Islet of Langerhans (tissue), 1 donor: Measurements from ENCODE around the gene DAB1.
A peak's percentile ranks its signal among the peaks of the same experiment; 100 is the strongest.

Experiments used
- FAIRE-seq: peaks from one replicate; lab custom pipeline; 2011; peaks lifted over from hg19 to GRCh38; lab: Jason Lieb, UNC

Gene DAB1

DNA sequence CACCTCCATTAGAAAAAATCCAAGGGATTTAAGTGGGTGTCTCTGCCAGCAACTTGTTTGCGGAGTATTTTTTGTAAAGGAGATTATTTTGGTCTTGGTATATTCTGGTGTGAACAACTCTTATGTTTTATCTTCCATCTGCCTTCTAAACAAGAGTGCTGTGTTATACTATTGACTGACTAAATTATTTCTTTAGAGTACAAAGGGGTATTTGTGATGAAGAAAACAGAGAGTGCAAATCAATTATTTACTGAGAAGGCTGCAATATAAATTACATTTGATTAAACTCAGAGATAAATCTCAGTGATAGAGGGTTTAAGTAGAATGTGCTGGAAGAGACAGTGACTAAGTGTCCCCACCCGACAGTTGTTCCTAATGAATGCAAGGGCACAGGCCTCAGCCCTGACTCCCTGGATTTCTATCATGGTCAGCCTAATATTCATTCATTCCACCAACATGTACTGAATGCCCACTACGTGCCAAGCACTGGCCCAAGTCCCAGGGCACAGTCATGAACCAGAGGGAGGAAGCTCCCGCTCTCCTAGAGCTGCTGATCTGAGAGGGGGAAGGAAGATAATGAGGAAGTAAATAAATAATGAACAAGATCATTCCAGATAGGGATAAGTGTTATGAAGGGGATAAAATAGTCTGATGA is 261.1 kb downstream of the DAB1 start:
- FAIRE-seq, result no peak

DNA sequence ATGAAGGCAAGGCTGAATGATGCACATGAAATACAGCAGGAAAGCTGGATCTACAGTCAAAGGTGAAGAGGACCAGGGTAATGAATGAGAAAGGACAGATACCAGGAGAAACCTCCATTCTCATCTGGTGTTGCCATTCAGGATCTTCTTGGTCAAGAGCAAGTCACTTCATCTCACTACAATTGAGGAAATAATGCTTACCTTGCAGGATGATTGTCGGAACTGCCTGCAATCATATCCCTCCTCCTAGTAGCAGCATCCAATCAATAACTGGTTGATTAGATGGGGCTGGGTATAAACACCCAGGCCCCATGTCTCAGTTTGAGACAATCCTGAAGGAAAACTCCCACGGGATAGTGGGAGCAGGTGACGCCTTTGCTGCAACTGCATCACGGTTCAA is 263.3 kb downstream of the DAB1 start:
- FAIRE-seq, result no peak

DNA sequence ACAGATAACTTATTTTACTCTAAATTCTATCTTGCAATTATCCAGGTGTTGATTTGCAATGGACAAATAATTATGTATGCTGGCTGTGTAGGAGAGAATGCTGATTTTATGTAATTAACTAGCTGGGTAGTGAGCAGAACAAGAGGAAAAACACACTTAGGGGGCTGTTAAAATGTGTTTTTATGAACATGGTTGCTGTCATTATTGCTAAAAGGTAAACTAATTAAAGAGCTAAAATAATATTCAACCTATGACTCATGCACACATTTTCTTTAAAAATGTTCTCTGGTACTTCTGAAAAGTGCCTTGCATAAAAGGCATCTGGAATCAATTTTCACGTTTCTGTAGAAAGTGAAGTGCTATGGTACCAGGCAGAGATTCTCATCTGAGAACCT is 265.3 kb downstream of the DAB1 start:
- peak; percentile 77 for FAIRE-seq

DNA sequence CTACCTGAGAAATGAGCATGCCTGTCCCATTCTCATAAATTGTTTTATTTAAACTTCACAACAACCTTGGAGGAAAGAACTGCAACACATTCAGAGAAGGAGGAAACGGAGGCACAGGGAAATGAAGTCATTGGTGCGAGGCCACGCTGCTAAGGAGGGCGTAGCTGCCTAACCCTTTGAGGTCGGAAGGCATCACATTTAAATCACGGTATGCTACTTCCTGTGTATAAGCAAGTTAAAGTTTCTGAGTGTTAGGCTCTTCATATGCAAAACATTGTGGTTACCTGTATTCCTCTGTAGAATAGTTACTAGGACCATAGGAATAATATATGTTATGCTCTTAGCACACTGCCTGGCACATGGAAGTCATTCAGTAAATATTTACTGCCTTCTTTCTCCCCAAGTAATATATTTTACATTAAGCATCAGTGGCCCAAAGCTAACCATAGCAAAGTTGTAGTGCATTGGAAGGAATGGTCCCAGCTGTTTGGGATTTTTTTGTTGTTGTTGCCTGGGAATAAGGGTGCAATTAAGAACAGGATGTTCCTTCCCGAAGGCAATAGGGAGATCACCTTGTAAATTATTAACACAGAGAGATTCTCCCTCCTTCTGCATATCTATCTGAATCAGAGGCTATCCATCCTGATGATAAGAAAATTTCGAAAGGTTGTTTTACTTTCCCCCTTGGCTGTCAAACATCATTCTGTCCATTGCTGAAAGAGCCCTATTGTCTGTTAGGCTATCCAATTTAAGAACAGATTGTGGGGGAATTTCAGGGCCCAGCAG is 265.8 kb downstream of the DAB1 start:
- FAIRE-seq, result no peak

GRCh38 chr1:57156907-57157306 is 267.0 kb downstream of the DAB1 start:
- FAIRE-seq, result no peak

DNA sequence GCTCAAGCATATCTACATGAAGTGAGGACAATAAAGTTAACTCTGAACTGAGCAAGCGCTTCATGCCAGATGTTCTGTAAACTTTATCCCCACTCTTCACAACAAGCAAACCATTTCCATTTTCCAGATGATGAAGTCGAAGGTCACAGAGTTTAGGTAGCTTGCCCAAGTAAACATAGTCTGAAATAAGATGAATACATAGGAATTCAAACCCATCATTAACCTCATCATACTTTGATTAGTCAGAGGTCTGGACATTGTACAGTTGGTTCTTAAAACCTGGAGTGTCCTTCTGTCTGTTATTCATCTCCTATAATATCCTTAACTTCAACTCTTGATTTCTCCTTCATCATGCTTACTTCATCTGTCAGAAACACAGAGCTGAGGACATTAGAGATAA is 277.8 kb downstream of the DAB1 start:
- FAIRE-seq, result no peak

DNA sequence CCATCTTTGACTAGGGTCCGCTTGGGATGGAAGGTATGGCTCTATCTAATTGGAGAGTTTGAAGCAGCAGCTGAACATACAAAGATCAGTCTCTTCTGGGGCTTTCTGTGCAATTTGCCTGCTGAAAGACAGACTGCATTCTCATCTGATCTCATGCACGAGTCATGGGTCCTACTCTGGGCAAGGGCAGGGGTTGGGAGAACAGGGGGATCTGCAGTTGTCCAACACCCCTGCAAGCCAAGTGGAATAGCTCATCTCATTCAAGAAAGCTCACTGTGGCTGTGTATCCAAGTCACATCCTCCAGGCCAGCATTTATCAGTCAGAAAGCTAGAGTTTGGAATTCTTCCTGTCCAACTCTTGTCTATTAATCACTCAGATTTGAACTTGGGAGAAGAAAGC is 280.9 kb downstream of the DAB1 start:
- no peak for FAIRE-seq

DNA sequence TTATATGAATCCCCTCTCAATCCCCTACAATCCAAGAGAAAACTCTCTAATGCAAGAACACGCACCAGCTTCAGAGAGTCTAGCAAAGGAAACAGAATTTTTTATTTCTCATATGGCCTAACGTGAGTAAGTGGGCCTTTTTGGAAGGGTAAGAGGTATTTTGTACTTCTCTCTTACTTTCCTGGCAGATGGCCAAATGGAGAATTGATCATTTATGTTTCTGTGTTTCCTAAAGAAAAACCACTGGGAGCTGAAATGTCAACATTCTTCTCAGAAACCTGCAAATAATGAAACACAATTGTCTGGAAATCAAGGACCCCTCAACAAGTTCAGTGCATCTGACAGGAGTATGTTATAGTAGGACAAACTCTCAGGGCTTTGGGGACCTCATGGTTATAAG is 281.7 kb downstream of the DAB1 start:
- FAIRE-seq, result no peak

GRCh38 chr1:57138432-57139078 is 285.3 kb downstream of the DAB1 start:
- FAIRE-seq, result no peak

GRCh38 chr1:57137980-57138379 is 285.9 kb downstream of the DAB1 start:
- FAIRE-seq, result no peak

- no peak for FAIRE-seq
Measured at GRCh38 chr1:57134803-57135202, 289.1 kb downstream of the DAB1 start.

DNA sequence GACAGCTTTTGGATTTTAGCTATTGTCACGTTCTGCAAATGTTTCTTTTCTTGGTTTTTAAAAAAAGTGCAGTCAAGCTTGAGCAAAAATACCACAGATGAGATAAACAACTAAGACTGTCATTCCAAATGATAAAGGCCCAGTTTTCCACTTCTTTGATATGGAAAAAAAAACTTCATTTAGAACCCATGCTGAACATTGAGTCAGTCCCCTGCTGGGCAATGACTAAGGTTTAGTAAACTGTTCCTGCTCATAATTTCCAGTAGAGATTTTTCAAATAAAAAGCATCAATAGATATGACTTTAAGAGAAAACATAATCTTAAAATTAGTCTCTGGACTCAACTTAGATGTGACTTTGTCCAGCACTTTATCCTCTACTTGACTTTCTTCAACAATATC is 290.2 kb downstream of the DAB1 start:
- FAIRE-seq, result no peak

DNA sequence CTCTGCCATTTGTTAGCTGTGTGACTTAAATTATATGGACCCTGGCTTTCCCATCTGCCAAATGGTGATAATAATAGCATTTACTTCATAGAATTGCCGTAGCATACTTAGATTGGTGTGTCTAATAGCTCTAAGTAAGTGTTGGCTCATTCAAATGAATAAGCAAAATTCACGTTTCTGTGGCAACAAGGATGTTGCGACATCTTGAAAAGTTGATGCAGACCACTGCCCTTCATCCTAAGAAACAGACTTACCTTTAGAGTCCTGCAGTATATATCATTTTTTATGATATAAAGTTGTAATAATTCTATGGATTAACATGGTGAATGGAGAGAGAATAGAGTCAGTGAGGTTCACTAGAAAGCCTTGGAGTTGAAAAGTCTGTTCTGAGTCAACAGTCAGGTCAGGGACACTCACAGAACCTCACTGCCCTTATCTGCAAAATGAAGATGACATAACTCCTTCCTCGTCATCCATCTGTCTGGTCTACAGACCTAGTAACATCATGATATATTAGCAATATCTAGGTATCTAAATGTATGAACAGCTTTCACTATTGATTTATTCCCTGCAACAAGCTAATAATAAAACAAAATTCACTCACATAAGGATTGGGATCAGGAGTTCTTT is 290.8 kb downstream of the DAB1 start:
- FAIRE-seq, result no peak

DNA sequence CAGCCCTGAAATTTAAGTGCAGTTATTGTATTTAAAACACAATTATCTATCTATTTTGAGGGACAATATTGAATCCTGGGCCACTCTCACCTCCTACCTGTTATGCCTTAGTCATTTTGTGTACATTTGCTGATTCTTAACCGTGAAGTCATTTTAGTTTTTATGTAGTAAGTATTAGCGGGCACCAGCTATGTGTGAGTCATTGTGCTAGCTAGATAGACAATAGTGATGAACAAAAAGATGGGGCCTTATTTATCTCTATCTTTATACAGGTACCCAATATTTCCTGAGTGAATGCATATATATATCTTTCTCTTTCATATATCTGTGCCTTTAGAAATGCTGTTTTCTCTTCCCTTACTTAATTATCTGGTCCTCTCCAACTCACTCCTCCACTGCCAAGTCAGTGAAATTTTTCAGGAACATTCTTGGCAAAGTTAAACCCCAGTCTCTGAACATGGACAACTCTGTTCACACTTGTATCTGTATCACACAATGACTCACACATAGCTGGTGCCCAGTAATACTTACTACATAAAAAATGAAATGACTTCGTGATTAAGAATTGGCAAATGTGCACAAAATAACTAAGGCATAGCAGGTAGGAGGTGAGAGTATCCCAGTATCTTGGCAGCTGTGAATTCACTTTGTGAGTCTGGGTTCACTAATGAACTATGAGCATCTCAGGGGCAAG is 292.0 kb downstream of the DAB1 start:
- FAIRE-seq, result peak; percentile 13

GRCh38 chr1:57131257-57131656 is 292.6 kb downstream of the DAB1 start:
- FAIRE-seq, result no peak

DNA sequence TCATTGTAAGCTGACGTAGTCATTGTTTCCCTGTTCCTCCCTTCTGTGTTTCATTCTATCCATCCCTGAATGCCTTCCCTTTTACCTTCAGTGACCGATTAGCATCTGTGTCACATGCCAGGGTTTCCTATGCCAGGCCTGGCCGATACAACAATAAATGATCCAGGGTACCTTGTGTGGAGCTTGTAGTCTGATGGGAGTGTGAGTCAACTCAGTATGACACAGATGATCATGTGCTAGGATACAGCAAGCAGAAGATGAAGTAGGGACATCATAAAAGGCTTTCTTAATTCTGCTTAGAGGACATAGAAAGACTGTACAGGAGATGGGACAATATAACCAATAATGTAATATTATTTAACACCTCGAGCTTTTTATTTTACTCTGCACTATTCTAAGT is 294.0 kb downstream of the DAB1 start:
- FAIRE-seq, result no peak

DNA sequence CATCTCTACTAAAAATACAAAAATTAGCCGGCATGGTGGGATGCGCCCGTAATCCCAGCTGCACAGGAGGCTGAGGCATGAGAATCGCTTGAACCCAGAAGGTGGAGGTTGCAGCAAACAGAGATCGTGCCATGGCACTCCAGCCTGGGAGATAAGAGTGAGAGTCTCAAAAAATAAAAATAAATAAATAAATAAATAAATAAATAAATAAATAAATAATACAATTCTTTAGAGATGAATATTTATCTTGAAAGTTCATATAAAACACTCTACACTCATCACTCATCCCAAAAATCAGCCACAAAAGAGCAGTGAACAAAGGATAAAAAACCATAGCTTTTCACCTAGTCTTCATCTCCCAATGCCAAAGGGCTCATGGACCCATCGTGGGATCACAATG is 295.9 kb downstream of the DAB1 start:
- FAIRE-seq, result no peak

DNA sequence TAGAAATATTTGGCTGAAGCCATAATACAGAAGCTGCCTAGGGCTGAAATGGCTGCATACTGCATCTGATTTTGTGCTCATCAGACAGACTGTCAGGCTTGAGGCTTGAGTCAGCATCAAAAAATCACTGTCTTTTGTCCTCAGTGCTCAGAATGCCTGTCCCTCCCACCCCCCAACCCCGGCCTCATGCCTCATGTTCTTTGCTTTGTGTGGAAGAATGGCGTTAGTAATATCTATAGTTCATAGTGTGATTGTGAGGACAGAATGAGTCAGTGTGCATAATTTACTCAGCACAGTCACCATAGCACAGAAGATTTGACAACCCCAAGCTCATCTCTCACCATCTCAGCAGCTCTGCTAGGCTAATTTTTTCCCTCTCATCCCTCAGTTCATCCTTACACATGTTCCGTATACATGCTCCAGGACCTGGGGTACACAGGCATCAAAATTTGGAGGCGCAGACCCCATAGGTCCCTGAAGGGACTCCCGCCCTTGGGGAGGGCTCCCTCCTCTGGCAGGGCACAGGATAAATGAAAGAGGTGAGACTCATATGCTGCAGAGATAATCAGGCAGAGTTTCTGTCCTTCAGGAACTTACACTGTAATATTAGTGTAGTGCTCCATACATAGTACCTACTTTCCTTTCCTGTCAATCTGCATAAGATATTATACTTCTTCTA is 299.0 kb downstream of the DAB1 start:
- FAIRE-seq, result no peak

DNA sequence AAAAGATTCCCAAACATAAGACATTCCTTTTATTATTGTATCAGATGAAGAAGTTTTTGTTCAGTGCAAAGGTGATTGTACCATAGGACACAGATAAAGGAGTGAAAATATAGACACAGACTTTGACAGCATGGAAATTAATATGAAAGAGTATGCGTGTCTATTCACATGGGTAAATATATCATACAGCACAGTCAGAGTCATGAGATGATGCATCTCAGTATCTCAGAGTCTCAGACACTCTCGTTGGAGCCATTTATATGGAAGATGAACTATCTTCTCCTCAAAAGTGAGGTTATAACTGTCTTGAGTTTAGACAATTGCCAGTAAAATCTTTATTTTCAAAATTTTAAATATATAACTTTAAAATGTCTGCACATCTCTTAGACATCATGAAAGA is 299.7 kb downstream of the DAB1 start:
- FAIRE-seq, result no peak

DNA sequence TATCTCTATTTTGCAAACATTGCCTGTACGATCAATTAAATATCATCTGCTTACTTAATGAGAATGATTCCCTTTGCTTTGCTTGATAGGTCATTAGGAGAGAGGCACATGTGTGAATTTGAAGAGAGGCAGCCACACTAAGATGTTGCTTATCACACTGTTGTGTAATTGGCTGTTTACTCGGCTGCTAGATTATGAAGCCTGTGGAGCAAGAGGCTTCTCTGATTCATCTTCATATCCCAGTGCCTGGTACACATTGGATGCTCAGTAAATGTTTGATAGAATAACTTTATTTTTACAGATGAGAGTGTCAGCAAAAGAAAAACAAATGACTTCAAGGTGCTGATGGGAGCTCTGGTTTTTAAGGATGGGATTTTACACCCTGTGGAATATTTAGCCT is 301.8 kb downstream of the DAB1 start:
- FAIRE-seq, result no peak

DNA sequence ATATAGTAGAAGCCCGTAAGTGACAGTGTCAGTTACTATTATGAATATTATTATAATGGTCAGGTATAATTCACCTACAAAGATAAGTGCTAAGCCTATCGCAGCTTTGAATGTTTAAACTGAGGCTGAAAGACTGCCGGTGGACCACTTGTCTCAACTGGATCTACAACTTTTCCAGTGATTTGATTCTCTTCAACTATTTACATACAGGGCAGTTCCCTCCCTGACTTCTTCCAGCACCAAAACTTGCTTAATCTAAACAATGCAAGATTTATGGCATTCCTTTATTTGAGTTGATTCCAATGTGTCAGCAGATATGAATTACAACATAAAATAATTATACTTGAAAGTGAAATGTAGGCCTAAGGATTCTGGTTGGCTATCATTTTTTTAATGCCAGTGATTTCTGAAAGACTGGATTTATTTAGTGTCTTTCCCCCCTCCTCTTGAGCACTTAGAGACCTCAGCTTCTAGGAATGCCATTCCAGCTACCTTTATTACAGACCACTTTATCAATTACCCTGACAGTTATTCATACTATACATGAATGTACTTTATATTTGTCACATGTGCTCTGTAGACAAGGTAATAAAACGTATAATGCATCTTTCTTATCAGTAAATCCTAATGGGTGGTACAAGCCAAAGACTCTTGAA is 304.8 kb downstream of the DAB1 start:
- FAIRE-seq, result no peak
